A549 (cell line): Measurements from ENCODE around the gene ULK4.

ENCODE experiments used
- TF ChIP-seq, protein P1 (sequence below): fragments of >200 bp; sonication (Bioruptor Twin); formaldehyde crosslinking; IDR thresholded peaks from 3 replicates; pipeline ENCODE4 v1.5.1; 2016
- TF ChIP-seq, protein P2 (sequence below): fragments of 250-450 bp; sonication (Bioruptor Pico); IDR thresholded peaks from 2 replicates; pipeline ENCODE4 v1.5.0; 2021; ENCODE audit warnings: mild to moderate bottlenecking, moderate library complexity, borderline replicate concordance

GRCh38 chr3:41363830-41364523, 597.9 kb downstream of the ULK4 start:
- TF ChIP-seq, protein P1, sequence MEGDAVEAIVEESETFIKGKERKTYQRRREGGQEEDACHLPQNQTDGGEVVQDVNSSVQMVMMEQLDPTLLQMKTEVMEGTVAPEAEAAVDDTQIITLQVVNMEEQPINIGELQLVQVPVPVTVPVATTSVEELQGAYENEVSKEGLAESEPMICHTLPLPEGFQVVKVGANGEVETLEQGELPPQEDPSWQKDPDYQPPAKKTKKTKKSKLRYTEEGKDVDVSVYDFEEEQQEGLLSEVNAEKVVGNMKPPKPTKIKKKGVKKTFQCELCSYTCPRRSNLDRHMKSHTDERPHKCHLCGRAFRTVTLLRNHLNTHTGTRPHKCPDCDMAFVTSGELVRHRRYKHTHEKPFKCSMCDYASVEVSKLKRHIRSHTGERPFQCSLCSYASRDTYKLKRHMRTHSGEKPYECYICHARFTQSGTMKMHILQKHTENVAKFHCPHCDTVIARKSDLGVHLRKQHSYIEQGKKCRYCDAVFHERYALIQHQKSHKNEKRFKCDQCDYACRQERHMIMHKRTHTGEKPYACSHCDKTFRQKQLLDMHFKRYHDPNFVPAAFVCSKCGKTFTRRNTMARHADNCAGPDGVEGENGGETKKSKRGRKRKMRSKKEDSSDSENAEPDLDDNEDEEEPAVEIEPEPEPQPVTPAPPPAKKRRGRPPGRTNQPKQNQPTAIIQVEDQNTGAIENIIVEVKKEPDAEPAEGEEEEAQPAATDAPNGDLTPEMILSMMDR, result no peak
- TF ChIP-seq, protein P2, sequence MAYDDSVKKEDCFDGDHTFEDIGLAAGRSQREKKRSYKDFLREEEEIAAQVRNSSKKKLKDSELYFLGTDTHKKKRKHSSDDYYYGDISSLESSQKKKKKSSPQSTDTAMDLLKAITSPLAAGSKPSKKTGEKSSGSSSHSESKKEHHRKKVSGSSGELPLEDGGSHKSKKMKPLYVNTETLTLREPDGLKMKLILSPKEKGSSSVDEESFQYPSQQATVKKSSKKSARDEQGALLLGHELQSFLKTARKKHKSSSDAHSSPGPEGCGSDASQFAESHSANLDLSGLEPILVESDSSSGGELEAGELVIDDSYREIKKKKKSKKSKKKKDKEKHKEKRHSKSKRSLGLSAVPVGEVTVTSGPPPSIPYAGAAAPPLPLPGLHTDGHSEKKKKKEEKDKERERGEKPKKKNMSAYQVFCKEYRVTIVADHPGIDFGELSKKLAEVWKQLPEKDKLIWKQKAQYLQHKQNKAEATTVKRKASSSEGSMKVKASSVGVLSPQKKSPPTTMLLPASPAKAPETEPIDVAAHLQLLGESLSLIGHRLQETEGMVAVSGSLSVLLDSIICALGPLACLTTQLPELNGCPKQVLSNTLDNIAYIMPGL (CRISPR knock-in tag), result no peak
